Body of pancreas (tissue), 4 donors: ENCODE data around the gene CADM4.

Source experiments
- POLR2A ChIP-seq, 3 donors: fragments of 450-650 bp; IDR thresholded peaks; one replicate each; pipeline ENCODE4 v1.6.1; 2016; ENCODE audit warnings: antibody characterized with exemption in 3 of 3, mild to moderate bottlenecking in 2 of 3
- TF ChIP-seq, protein P1 (sequence below), 7 experiments: fragments of 450-650 bp in 4 of 7; fragments of 200-600 bp in 3 of 7; sonication (generic) in 3 of 7; IDR thresholded peaks; one replicate each; pipeline ENCODE4 v1.5.1; 2016 to 2019; ENCODE audit warnings: antibody characterized with exemption in 7 of 7

DNA sequence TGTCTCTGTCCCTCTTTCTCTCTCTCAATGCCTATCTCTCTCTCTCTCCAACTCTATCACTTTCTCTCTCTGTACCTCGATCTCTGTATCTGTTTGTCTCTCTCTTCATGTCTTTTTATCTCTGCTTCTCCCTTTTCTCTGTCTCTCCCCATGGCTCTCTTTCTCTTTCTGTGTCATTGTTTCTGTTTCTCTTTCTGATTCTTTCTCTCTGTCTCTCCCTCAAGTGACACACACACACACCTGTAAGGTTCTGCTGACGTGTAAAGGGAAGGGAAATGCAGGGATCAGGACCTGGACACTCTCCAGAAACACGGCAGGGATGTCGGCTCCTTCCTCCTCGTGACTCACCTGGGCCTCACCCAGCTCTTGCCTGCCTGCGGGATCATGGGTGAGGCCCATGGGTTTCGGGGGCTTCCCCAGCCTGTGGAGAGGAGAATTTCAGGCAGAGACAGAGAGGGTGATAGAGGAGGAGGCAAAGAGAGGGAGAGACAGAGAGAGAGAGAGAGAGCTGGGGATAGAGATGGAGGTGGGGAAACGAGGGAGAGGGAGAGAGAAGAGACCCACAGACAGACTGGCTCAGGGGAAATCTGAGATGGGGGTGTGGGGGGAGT is 35.7 kb upstream of the CADM4 start:
- TF ChIP-seq POLR2A (IDR thresholded peaks at IDR 0.05) = peak in 2 of 3 donors; percentile 39 to 41
- TF ChIP-seq, protein P1, sequence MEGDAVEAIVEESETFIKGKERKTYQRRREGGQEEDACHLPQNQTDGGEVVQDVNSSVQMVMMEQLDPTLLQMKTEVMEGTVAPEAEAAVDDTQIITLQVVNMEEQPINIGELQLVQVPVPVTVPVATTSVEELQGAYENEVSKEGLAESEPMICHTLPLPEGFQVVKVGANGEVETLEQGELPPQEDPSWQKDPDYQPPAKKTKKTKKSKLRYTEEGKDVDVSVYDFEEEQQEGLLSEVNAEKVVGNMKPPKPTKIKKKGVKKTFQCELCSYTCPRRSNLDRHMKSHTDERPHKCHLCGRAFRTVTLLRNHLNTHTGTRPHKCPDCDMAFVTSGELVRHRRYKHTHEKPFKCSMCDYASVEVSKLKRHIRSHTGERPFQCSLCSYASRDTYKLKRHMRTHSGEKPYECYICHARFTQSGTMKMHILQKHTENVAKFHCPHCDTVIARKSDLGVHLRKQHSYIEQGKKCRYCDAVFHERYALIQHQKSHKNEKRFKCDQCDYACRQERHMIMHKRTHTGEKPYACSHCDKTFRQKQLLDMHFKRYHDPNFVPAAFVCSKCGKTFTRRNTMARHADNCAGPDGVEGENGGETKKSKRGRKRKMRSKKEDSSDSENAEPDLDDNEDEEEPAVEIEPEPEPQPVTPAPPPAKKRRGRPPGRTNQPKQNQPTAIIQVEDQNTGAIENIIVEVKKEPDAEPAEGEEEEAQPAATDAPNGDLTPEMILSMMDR (IDR thresholded peaks at IDR 0.05) = no peak
